ENCODE measurements around the gene LACRT.

The LACRT gene

DNA sequence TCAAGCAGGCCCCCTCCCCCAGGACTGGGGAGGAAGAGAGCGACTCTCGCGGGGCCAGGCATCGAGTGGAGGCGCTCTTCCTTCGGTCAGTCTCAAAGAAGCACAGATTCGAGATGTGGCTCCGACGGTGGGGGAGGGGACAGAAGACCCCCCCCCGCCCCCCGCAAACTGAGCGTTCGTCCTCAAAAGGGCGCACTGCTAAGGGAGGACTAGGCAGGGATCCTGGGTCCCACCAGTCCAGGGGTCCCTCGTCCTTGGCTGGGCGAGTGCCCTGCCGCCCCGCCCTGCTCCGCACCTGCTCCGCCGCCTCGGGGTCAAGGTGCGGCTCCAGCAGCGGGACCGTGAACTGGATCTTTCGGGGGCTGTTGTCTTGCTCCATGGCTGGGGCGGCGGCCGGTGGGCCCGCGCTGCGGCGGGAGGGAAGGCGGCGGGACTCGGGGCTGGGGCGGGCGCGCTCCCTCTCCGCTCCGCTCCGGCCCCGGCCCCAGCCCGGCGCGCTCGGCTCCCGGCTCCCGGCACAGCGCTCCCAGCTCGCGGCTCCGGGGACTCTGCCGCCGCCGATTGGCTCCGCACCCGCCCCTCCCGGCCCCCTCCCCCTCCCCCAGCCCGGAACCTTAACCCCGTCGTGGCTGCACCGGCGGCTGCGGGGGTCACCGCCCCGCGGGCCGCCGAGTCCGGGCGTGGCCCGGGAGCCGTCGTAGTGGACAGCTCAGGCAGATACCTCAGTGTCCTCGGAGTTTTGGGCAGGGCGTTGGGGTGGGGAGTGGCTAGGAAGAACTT, 46.4 kb downstream of the LACRT start, which contains the start of gene PPP1R1A:
Gene PPP1R1A, minus strand, starts transcription at position 550 of the 780 bp plus-strand sequence. Its CDS starts 171 bp downstream, at position 379.
- in situ Hi-C loops (cut with HindIII; ENCODE audit: low sequenced_read_pairs) = no loop called here
- peak within 1 kb of the TSS; percentile 21 for H3K4me3 ChIP-seq (ENCODE audit: low read depth, low read length)
- TF ChIP-seq, protein P1, sequence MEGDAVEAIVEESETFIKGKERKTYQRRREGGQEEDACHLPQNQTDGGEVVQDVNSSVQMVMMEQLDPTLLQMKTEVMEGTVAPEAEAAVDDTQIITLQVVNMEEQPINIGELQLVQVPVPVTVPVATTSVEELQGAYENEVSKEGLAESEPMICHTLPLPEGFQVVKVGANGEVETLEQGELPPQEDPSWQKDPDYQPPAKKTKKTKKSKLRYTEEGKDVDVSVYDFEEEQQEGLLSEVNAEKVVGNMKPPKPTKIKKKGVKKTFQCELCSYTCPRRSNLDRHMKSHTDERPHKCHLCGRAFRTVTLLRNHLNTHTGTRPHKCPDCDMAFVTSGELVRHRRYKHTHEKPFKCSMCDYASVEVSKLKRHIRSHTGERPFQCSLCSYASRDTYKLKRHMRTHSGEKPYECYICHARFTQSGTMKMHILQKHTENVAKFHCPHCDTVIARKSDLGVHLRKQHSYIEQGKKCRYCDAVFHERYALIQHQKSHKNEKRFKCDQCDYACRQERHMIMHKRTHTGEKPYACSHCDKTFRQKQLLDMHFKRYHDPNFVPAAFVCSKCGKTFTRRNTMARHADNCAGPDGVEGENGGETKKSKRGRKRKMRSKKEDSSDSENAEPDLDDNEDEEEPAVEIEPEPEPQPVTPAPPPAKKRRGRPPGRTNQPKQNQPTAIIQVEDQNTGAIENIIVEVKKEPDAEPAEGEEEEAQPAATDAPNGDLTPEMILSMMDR (IDR thresholded peaks at IDR 0.05; ENCODE audit: low read depth, low read length, missing control alignments) = no peak
- DNase-seq (ENCODE audit: low read depth) = no peak

DNA sequence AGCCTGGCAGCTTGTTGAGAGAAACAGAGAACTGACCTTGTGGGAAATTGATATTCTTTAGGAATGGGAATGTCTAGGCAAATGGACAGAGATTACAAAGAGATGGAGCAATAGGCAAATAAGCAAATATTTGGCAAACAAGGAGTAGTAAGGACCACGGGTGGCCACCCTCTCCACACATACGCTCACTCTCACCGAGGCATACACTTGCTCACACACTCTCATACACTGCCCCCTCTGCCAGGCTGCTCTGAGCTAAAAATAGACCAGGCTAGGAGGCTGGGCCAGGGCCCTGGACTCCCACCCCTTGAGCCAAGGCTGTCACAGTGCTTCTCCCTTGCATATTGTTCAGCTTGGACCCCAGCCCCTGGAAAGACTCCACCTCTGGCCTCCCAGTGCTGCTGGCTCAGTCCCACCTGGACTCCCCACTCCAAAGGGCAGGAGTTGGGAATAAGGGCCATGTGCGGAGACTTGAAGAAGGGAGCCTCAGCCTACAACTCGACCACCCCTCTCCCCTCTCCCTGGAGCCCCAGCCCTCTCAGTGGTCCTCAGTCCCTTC, 47.3 kb downstream of the LACRT start:
- H3K4me3 ChIP-seq (ENCODE audit: low read depth, low read length) = no peak overlapping the region
- in situ Hi-C loops (cut with HindIII; ENCODE audit: low sequenced_read_pairs) = no loop called here
- no peak for DNase-seq (ENCODE audit: low read depth)
- TF ChIP-seq, protein P1 (IDR thresholded peaks at IDR 0.05; ENCODE audit: low read depth, low read length, missing control alignments) = no peak

DNA sequence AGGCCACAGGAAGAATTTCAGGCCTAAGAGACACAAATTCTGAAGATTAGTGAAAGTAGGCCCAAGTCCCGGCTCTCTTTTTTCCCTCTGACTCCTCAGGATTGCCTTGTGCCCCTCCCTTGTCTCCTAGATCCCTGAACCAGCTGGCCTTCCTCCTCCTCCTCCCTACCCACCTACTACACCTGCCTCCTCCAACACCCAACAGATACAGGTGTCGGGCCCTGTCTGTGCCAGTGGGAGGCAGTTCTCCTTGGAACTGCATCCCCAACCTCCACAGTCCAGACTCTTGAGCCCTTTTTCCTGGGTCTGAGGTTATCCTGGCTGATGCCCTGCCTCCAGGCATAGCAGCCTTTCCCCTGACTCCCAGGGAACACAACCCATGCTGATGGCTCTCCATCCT, 48.1 kb downstream of the LACRT start:
- H3K4me3 ChIP-seq (ENCODE audit: low read depth, low read length) = no peak overlapping the region
- in situ Hi-C loops (cut with HindIII; ENCODE audit: low sequenced_read_pairs) = no loop called here
- TF ChIP-seq, protein P1 (IDR thresholded peaks at IDR 0.05; ENCODE audit: low read depth, low read length, missing control alignments) = no peak
- DNase-seq (ENCODE audit: low read depth) = no peak

DNA sequence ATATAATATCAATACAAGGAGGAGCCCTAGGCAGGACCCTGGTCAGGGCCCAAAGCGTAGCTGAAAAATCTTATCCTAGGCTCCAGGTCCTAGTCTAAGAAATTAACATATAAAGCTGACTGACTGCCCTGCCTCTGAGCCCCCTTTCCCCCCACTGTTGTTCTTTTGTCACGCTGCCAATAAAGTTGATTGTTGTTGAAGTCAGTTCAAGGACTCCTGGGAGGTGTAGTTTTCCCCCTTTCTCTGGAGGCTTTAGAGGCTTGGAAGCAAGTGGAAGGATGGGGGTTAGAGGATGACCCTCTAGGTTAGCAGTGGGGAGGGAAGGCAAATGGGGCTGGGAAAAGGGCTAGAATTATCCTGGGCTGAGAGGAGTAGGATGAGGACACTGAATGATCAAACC, 49.5 kb downstream of the LACRT start:
- DNase-seq (ENCODE audit: low read depth) = no peak
- TF ChIP-seq, protein P1 (IDR thresholded peaks at IDR 0.05; ENCODE audit: low read depth, low read length, missing control alignments) = no peak
- in situ Hi-C loops (cut with HindIII; ENCODE audit: low sequenced_read_pairs) = no loop called here
- no peak overlapping the region for H3K4me3 ChIP-seq (ENCODE audit: low read depth, low read length)

DNA sequence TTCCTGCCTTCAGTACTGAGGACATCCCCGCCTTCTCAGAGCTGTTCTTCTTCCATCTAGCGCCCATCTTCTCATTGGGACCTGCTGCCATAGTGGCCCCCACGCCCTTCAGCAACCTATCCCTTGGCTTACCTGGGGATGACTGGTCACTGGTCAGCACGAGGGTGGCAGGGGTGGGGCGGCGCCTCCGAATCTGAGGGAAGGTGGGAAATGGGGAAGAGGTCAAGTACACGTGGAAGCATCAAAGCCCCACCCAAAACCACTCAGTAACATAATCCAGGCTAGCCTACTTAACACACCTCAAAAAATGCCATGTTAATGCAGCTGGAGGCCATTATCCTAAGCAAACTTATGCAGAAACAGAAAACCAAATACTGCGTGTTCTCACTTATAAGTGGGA, 50.6 kb downstream of the LACRT start:
- TF ChIP-seq, protein P1 (IDR thresholded peaks at IDR 0.05; ENCODE audit: low read depth, low read length, missing control alignments) = no peak
- DNase-seq (ENCODE audit: low read depth) = no peak
- H3K4me3 ChIP-seq (ENCODE audit: low read depth, low read length) = no peak overlapping the region
- in situ Hi-C loops (cut with HindIII; ENCODE audit: low sequenced_read_pairs) = no loop called here

DNA sequence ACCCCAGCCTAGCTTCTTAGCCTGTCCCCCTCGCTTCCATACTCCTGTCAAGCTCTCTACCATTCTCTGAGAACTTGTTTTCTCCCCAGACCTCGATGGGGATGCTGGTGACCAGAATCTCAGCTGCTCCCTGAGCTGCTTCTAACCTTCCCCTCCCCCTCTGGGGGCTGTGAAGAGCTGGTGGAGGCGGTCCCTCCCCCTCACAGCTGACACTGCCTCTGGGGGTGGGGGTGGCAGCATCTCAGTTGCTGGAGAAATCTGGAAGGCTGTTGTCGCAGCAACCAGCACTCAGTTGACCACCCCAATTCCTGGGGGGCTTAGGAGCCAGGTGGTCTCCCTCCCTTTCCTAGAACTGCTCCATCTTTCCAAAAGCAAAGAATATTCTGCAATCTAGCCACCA, 51.0 kb downstream of the LACRT start:
- TF ChIP-seq, protein P1 (IDR thresholded peaks at IDR 0.05; ENCODE audit: low read depth, low read length, missing control alignments) = no peak
- in situ Hi-C loops (cut with HindIII; ENCODE audit: low sequenced_read_pairs) = no loop called here
- no peak overlapping the region for H3K4me3 ChIP-seq (ENCODE audit: low read depth, low read length)
- no peak for DNase-seq (ENCODE audit: low read depth)
